Amniotic epithelial cell (primary cell): Measurements from ENCODE around the gene XK.
"Not testable (repeated sequence)": the region's sequence is repeated elsewhere in the genome, so short reads cannot be mapped to it uniquely, and the experiment has no call there.

Experiments used
- DNase-seq: peaks from one replicate; pipeline ENCODE4 v3.0.0-alpha.2; 2010; ENCODE audit warnings: low read depth

The XK gene

DNA sequence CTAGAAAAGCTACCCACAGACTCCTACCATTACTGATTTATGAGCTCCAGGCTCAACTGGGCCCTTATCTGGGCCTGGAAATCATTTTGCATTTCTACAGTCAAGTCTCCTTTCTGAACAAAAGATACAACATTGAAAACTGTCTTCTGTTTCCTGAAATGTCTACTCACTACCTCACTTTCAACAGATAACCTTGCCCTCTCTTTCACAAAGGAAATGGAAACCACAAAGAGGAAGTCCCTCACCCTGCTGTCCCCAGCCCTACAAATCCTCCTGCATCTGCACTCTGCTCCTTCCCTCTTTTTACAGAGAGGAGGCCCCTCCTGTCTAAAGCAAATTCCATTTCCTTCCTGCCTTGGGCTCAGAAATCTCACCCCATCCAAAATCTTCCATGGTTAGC lies 69.4 kb downstream of the XK start:
- DNase-seq = no peak

DNA sequence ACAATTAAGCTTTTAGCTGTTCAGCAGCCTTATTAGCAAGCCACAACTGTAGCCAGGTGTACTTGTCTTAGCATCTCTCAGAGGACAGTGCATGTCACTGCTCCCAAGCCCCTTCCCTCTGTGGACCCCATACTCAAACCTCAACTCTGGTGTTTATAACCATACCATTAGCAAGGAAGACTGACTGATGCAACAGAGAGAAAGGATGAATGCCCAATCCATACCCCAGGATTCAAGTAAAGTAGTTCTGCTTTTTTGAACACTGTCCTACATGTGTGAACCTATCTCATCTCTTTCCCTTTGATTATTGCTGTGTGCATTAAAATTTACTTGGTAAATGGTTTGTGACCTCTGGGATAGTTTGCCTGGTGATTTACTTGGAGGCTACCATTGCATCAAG lies 71.5 kb downstream of the XK start:
- DNase-seq = no peak

DNA sequence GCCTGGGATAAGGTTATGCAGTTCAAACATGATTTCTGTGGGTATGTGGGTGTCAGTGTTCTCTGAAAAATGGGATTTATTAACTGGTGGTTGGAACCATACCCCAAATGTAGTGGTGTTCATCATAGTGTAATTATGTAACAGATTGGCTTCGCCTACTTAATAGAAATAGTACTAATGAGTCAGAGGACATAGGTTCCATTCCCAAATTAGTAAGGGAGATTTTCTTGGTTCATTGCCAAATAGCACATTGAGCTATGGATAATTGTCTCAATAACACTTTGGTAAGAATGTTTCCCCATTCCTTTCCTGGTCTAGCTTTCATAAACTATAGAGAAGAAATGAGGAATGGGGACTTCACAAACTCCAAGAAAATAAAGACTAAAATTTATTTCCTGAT lies 73.8 kb downstream of the XK start:
- DNase-seq = no peak

DNA sequence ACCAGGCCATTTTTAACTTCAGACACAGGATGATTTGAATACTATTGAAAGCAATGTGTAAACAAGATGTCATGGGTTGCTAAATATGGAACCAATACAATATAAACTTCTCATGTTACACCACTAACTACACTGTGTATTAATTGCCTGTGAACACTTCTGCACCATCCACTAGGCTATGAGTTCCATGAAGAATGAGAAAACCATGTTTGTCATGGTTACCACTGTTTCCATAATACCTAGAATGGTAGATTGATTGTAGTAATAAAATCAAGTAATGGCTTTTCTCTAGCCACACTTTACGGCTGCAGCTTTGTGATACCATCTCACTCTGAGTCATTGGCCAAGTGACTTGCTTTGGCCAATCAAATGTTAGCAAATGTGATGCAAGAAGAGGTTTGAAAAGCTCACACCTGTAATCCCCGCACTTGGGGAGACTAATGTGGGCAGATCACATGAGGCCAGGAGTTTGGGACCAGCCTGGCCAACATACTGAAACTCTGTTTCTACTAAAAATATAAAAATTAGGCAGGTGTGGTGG lies 74.4 kb downstream of the XK start:
- DNase-seq = no peak

DNA sequence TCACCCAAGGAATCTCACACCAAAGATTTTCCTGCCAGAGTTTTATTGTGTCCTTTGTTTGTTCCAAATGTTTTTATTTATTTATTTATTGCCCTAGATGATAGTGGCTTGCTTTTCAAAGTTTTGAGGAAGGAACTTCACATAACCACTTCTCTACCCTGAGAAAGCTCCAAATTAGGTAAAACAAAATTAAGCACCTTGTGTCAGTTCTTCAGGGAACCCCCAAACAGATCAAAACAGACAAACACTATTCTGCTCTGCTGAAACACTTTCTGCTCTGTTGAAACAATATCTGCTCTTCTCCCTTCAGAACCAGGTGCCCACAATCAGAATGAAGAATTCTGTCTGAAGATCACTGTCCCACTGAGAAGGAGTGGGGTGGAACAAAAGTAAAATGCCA lies 77.8 kb downstream of the XK start:
- DNase-seq = no peak

DNA sequence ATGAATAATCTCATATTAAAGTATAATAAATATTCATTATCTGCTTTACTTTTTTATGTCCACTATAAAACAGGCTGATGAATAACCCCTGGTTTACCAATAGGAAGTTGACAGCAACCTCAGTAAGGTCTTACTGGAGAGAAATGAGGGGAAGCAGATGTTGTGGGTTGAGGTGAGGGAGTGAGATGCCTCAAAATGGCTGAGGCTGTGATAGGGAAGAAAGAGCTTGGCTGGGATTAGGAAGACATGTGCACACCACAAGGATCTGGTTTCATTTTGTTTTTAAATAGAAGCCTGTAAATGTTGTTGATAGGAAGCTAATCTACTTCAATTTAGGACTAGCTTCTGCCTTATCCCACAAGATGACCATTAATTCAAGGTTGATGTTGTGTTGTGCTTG lies 79.9 kb downstream of the XK start:
- DNase-seq = no peak

DNA sequence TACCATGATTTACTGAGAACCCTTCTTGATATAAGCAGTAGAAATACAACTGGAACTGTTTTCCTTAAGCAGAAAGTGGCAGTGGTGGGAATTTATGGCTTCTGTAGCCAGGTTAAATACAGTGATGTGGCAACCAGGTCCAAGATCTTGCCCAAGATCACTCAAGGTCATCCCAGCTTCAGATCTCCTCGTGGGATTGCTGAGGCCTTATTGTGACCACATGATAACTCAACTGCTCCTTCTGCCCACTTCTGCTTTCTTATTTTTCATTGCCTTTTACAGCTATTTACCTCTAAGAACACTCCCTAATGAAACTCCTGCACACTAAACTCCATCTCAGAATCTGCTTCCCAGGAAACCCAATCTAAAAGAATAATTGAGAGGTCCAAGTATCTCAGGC lies 81.8 kb downstream of the XK start:
- no peak for DNase-seq

DNA sequence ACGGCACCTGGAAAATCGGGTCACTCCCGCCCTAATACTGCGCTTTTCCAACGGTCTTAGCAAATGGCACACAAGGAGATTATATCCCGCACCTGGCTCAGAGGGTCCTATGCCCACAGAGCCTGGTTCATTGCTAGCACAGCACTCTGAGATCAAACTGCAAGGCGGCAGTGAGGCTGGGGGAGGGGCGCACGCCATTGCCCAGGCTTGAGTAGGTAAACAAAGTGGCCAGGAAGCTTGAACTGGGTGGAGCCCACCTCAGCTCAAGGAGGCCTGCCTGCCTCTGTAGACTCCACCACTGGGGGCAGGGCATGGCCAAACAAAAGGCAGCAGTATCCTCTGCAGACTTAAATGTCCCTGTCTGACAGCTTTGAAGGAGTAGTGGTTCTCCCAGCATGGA lies 83.3 kb downstream of the XK start:
- DNase-seq = not testable (repeated sequence)

DNA sequence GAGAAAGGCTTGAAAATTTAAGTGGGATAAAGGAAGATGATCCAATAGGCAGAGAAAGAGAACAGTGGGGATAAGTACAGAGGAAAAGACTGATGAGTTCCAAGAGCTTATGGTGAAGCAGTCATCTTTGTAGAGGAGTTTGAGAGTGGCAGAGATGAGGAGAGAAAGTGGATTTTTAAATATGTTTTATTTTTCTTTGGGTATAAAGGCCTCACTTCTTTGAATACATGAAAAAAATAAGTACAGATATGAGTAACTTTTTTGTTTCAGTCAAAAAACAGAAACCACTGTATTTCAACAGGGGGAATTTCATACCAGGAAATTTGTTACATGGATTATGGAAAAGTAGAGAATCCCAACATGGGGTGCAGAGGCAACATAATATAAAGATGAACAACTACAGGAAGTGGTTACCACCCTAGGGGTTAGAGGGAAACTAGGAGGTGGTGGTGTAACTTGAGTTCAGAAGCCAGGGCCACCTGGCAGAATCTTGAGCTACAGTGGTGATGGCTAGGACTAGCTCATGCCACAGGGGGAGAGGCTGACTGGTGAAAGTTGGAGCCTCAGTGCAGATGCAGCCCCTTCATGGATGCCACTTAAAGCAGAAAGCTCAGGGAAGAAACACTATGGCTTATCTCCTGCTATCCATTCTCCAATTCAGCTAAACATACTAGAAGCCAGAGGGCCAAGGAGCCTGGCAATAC lies 90.8 kb downstream of the XK start:
- DNase-seq = no peak

DNA sequence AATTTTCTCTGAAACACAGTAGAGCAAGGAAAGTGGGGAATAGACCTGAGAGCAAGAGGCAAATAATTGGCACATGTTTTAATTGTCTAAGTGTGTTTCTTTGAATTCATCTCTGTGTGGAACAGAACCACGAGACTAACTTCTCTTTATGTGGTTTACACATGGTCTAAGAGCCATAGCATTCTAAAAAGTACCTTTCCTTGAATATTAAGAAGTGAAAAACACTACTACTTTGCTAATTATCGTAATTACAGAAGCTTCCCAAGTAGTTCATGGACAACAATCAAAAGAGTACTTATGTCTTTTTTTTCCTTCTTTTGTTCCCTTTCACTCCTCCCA lies 91.4 kb downstream of the XK start:
- DNase-seq = no peak

DNA sequence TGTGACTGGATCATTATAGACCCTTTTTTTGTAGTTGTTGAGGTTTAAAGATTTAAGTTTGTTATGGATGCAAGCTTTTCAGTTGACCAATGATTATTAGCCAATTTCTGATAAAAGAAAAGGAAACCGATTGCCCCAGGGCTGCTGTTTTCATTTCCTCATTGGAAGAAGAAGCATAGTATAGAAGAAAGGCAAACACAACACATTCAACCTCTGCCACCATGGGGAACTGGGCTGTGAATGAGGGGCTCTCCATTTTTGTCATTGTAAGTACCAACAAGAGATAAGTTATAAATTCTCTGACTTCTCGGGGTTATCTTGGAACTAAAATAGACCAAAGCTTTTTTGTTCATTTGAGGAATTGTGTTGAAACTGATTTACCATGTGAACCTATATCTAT lies 94.3 kb downstream of the XK start, which contains the start of gene CYBB:
CYBB (plus strand) TSS at position 203 of the 400 bp plus-strand sequence; CDS start at position 222, 19 bp downstream.
- DNase-seq = no peak

DNA sequence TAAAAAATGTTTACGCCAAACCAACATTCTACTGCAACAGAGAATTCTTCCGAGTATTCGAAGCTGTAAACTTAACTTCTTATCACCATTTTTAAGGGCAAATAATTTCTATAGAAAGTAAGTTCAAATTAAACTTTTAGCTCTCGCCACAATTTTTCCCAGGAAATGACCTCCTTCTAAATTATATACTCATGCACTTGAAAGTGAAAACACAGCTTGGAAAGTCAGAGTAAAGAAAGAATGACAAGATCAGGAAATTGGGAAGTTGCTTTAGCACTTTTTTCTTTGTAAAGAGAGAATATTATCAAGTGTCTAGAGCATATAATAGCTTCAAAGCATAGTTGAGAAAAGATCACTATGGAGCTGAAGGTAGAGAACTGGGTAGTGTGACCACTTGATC lies 95.5 kb downstream of the XK start:
- no peak for DNase-seq
